Fibroblast of skin of back (primary cell): ENCODE results near the gene XYLB. TPM values are rescaled to one million over a fixed set of nuclear protein-coding genes. Genes with fewer than 3 reads are reported as not detected.
"Not testable (repeated sequence)": the region's sequence is repeated elsewhere in the genome, so short reads cannot be mapped to it uniquely, and the experiment has no call there.

ENCODE experiments used
- DNase-seq: peaks from one replicate; pipeline ENCODE4 v3.0.0-alpha.2; 2013
- polyA plus RNA-seq, 2 experiments: library from polyadenylated mRNA; unstranded; fragments of 120-200 nt; gene quantifications; one replicate each; pipeline ENCODE4 v1.2.1, GENCODE V29; 2013; ENCODE audit not compliant: insufficient read length in 2 of 2

Gene XYLB
- polyA plus RNA-seq (2013, experiment 1 of 2; ENCODE audit: insufficient read length) = 3.1 TPM
- 1.8 TPM for polyA plus RNA-seq (2013, experiment 2 of 2; ENCODE audit: insufficient read length)

- peak; percentile 80 for DNase-seq
Measured at GRCh38 chr3:38346587-38347410, at the start of gene XYLB. Gene XYLB (plus strand): TSS chr3:38346785. CDS start chr3:38346869, 84 bp downstream.

DNA sequence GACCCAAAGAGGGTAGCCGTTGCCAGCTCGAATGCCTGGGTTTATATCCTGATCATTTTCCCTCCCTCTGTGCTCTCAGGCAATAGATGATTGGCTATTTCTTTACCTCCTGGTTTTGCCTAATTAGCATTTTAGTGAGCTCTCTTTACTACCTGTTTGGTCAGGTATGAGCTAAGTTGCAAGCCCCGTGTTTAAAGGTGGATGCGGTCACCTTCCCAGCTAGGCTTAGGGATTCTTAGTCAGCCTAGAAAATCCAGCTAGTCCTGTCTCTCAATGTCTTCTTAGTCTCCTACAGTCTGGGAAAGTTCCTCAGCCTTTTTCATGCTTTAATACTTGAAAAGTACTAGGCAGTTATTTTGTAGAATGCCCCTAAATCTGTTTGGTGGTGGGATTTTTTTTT is 49.5 kb upstream of the XYLB start:
- not testable (repeated sequence) for DNase-seq

- DNase-seq = no peak
Measured at GRCh38 chr3:38297537-38297936, 49.0 kb upstream of the XYLB start.

GRCh38 chr3:38297947-38298711 is 48.5 kb upstream of the XYLB start:
- no peak for DNase-seq

DNA sequence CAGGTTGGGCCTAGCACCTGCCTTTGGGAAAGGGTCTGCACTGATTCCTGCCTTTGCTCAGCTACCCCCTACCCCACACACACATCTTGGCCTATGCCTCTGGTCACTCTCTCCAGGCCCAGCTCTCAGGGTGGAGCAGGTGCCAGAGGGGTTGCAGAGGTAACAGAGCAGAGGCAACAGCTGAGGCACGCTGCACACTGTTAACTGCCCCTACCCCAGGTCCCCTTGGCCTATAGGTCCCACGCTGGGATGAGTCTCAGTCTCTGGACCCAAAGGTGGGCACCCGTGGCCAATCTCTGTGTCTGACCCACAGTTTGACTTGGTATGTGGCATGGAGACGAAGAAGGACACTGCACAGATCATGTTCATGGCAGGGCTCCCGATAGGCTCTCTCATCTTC is 39.6 kb upstream of the XYLB start:
- DNase-seq = no peak

DNA sequence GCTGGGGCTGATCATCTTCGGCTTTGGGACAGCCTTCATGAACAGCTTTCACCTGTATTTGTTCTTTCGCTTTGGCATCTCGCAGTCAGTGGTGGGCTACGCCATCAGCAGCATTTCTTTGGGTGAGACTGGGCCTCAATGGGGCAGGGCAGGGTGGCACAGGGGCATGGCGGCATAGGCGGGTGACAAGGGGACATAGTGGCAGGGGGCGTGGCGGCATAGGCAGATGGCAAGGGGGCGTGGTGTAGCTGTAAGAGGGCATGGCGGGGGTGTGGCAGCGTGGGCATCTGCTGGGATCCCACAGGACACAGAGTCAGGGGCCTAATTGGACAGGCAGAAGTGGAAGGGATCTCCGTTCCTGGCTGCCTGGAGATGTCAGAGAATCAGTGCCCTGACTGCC is 39.0 kb upstream of the XYLB start:
- DNase-seq = no peak

GRCh38 chr3:38308456-38308855 is 38.1 kb upstream of the XYLB start:
- DNase-seq = no peak

- DNase-seq = no peak
Measured at GRCh38 chr3:38311476-38311875, 35.1 kb upstream of the XYLB start.

DNA sequence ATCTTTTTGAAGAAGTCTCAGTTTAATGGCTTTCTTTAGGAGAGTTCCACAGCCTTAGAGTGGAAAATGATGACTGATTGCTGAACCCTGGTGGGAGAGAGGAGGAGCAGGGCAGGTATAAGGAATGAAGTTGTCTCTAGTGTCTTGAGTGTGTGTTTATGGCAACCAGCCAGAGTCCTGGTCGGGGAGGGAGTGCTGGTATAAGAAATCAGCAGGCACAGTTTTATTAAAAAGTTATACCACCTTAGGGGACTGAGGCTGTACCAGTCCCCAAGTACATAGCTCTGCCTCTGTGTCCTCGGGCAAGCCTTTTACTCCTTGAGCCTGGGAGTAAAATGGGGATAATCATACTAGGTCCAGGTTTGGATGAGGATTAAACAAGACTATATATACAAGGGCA is 34.6 kb upstream of the XYLB start:
- no peak for DNase-seq

DNA sequence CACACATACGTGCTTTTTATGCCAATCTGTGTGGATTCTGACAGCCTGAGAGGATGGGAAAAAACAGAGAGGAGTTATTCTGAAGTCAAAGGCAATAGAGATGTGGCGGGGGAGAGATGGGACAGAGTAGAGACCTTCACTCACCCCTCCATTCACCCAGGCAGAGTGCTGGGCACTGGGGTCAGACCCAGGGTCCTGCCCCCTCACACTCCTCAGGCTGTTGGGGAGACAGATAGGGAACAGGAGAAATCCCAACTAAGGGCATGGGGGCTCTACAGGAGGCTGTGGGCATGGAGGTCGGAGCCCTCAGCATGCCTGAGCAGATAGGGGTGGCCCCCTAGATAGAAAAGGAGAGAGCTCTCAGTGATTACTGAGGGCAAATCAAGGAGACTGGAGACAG is 34.2 kb upstream of the XYLB start:
- DNase-seq = no peak

- DNase-seq = no peak
Measured at GRCh38 chr3:38313263-38313662, 33.3 kb upstream of the XYLB start.

DNA sequence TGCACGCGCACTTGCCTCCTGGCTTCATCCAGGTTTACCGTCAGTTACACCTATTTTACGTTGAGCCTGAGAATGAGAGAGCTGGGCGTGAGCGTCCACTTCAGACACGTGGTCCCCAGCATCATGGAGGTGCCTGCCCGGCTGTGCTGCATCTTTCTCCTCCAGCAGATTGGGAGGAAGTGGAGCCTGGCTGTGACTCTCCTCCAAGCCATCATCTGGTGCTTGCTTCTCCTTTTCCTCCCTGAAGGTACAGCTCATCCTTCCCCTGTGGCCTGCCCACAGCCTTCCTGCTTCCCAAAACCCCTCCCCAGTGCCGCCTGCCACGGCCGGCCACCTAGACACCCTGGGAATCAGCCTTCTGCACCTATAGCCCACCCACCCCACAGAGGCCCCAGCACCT is 32.9 kb upstream of the XYLB start:
- no peak for DNase-seq

GRCh38 chr3:38314112-38314763 is 32.3 kb upstream of the XYLB start:
- DNase-seq = no peak

DNA sequence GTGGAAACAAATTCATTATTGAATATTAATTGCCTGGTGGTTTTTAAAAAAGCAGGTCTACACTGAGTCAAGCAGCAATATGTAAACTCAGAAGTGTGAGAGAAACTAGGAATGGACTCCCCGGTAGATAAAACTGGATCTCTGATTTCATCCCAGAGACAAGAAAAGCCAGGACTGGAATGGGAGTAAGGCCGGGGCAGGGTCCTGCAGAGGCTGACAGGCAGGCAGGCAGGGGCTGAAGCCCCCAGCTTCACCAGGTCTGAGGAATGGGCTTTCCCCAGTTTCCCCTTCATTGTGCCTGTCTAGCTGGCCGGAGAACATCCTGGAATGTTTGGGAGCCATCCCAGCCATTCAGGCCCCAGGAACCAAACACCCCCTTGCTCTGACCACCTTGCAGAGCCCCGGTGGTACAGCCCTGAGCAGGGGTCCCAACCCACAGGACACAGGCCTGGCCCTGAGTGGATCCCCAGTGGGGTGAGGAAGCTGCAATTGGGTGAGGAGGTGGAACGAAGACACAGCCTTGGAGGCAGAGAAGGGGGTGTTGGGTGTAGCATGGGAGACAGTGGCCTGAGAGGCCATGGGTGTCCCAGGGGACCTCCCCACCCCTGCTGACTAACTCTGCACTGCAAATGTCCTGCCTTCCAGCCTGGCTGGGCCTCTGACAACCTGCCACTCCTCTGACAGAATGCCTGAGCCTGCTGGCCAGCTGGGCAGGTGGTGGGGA is 31.7 kb upstream of the XYLB start:
- no peak for DNase-seq

GRCh38 chr3:38315488-38316230 is 30.9 kb upstream of the XYLB start:
- DNase-seq = no peak

DNA sequence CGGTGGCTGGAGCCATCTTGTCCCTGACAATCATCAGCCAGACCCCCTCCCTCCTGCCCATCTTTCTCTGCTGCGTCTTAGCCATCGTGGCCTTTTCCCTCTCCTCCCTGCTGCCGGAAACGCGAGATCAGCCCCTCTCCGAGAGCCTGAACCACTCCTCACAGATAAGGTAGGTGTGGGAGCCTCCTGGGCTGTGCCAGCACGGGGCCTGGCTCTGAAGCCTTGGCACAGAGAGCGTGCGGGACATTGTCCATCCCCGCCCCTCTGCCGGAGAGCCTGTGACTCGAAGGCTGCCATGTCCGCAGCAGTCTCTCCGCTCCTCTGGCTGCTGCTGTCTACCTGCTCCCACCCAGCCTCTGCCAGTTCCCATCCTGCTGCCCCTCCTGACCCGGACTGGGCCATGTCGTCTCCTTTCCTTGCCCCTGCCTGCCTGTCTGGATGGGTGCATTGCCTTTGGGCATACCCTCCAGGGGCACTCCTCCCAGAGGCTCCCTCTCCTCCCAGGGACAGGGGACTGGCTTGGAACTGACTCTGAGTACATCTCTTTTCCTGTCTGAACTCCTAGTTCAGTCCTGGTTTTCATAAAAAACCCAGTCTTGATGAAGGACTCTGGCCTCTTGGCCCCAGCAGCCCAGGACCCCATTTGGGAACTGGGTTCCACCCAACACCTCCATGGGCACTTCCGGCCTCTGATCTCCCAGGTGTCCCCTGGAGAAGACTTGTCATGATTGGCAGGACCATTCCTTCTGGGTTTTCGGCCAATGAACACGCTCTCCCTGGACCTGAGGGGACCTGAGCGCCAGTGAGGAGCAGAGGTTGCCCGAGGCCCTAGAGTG is 30.0 kb upstream of the XYLB start:
- DNase-seq = no peak

- DNase-seq = no peak
Measured at GRCh38 chr3:38317192-38317759, 29.3 kb upstream of the XYLB start.

- DNase-seq = no peak
Measured at GRCh38 chr3:38318766-38319671, 27.6 kb upstream of the XYLB start.

GRCh38 chr3:38320638-38321037 is 25.9 kb upstream of the XYLB start:
- DNase-seq = not testable (repeated sequence)
